OCI-LY1 (cell line): ENCODE data around the gene STARD5.

ENCODE experiments used
- EZH2 ChIP-seq: fragments of 200-600 bp; sonication (generic), shearing (Covaris generic); IDR thresholded peaks from 2 replicates; pipeline ENCODE4 v1.8.0; 2017; ENCODE audit warnings: borderline replicate concordance, mixed run types, mild to moderate bottlenecking, antibody characterized with exemption, low read length, moderate library complexity, mixed read lengths
- TF ChIP-seq, protein P1 (sequence below): fragments of 200-600 bp; sonication (generic), shearing (Covaris generic); IDR thresholded peaks from 2 replicates; pipeline ENCODE4 v1.5.1; 2017; ENCODE audit warnings: mild to moderate bottlenecking, antibody characterized with exemption, low read length, moderate library complexity, mixed read lengths

DNA sequence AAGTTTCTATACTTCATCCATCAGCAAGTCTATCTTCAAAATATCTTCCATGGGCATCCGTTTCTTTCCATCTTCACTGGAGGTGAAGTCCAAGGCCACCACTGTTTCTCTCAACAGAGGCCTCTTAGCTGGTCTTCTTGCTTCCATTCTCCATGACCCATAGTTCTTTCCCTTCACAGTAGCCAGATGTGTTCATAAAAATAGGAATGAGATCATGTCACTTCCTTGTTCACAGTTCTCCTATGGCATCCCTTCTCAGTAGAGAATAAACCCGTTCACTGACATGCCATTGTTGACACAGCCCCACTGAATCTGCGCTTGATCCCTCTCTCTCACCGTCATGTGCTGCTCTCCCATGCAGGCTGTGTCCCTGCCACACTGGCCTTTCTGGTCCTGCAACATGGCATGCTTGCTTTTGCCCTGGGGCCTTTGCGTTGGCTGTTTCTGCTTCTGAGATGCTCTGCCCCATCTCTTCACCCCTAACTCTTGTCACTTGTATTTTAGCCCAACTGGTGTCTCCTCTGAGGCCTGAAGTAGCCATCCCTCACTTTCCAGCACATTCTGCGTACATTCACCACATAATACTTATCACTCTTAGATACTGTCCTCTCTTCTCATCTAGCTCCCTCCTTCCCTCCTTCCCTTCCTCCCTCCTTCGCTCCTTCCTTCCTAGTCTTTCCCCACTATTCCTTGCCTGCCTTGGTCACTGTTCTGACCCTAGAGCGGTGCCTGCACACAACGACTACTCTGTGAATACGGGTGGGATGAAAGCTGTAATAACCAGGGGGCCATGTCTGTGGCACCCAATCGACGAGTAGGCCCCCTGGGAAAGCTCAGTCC, 42.0 kb downstream of the STARD5 start:
- TF ChIP-seq, protein P1, sequence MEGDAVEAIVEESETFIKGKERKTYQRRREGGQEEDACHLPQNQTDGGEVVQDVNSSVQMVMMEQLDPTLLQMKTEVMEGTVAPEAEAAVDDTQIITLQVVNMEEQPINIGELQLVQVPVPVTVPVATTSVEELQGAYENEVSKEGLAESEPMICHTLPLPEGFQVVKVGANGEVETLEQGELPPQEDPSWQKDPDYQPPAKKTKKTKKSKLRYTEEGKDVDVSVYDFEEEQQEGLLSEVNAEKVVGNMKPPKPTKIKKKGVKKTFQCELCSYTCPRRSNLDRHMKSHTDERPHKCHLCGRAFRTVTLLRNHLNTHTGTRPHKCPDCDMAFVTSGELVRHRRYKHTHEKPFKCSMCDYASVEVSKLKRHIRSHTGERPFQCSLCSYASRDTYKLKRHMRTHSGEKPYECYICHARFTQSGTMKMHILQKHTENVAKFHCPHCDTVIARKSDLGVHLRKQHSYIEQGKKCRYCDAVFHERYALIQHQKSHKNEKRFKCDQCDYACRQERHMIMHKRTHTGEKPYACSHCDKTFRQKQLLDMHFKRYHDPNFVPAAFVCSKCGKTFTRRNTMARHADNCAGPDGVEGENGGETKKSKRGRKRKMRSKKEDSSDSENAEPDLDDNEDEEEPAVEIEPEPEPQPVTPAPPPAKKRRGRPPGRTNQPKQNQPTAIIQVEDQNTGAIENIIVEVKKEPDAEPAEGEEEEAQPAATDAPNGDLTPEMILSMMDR = no peak
- TF ChIP-seq EZH2 = no peak
